Body of pancreas (tissue), 4 donors: ENCODE measurements around the gene MRPL28. TPM values are rescaled to one million over a fixed set of nuclear protein-coding genes. Genes with fewer than 3 reads are reported as not detected.
A peak's percentile ranks its signal among the peaks of the same experiment; 100 is the strongest.

ENCODE experiments used
- ATAC-seq: fragments of 150-250 bp; one replicate; pipeline ENCODE4 v1.9.1; 2016
- DNase-seq, 4 donors: peaks; one replicate each; pipeline ENCODE4 v3.0.0-alpha.2; 2019
- H3K27ac ChIP-seq, 4 donors: fragments of 200-600 bp; sonication (generic); 1 replicate in 3 of 4; 2 replicates in 1 of 4; pipeline versions ENCODE4 v1.5.1 to v1.6.1; 2016 to 2019; ENCODE audit warnings: mild to moderate bottlenecking in 1 of 4, mixed read lengths in 1 of 4, moderate library complexity in 1 of 4
- H3K27me3 ChIP-seq, 2 donors: fragments of 200-600 bp; sonication (generic); one replicate each; pipeline ENCODE4 v1.6.0; 2016; ENCODE audit warnings: mild to moderate bottlenecking in 1 of 2
- H3K36me3 ChIP-seq, 2 donors: fragments of 200-600 bp; sonication (generic); replicated peaks in 1 of 2; 2 replicates each; pipeline ENCODE4 v1.5.1; 2016; ENCODE audit warnings: low read depth in 2 of 2; ENCODE audit not compliant: insufficient read depth in 1 of 2
- H3K4me1 ChIP-seq: fragments of 200-600 bp; sonication (generic); one replicate; pipeline ENCODE4 v1.6.0; 2016
- H3K4me3 ChIP-seq, 2 donors: fragments of 200-600 bp; sonication (generic); 1 replicate in 1 of 2; 2 replicates in 1 of 2; pipeline ENCODE4 v1.5.1; 2016 to 2019
- H3K9me3 ChIP-seq, 3 donors: fragments of 200-600 bp; sonication (generic); 1 replicate in 2 of 3; 2 replicates in 1 of 3; pipeline ENCODE4 v1.5.1; 2016
- POLR2A ChIP-seq, 3 donors: fragments of 450-650 bp; IDR thresholded peaks; one replicate each; pipeline ENCODE4 v1.6.1; 2016; ENCODE audit warnings: antibody characterized with exemption in 3 of 3, mild to moderate bottlenecking in 2 of 3
- WGBS, 2 donors: methylation state at CpG; one replicate each; pipeline ENCODE4 v1.1.5; 2017; 5-methylcytosine and 5-hydroxymethylcytosine counted together
- intact Hi-C: fragments of 100-400 bp; cut with DNase I; formaldehyde crosslinking; loops from one replicate; pipeline ENCODE4 v1.15.1; 2023
- total RNA-seq, 2 donors: library from RNA; depleted of rRNA; stranded (reverse); fragments of >200 nt; gene quantifications; one replicate each; pipeline ENCODE4 v1.1.0, GENCODE V29; 2016
- TF ChIP-seq, protein P1 (sequence below), 7 experiments: fragments of 450-650 bp in 4 of 7; fragments of 200-600 bp in 3 of 7; sonication (generic) in 3 of 7; IDR thresholded peaks; one replicate each; pipeline ENCODE4 v1.5.1; 2016 to 2019; ENCODE audit warnings: antibody characterized with exemption in 7 of 7

Gene MRPL28
- total RNA-seq, 2 donors from 2014 or later = 22.1 to 31.0 TPM

DNA sequence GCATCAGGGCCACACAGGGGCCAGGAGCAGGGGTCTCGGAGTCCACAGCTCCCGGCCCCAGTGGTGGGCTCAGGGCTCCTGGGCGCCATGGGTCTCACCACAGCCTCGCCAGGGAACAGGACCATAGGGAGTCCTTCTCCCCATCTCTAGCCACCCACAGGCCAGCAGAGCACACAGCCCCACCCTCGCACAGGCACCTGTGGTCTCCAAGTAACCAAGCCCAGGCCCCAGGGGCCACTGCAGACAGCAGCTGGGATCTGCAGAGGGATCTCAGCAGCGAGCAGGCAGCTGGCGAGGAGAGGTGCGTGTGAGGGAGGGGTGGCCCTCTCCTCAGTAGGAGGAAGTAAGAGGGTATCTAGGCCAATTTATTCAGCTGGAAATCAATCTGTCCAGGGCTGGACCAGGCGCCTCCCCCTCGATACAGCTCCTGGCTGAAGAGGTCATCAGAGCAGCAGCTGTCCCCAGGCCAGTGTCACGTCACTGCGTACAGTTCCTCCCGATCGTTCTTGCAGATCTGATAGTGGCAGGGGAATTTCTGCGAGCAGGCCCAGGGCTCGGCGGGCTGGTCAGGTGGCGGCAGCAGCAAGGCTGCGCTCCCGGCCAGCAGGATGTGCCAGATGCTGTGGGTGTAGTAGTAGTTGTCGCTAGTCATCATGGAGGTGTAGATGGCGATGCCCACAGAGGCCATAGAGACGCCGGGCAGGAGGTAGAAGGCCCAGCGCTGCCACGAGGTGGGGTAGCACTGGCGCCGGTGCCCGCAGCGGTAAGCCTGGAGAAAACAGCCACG, 1.4 kb upstream of the MRPL28 start:
- H3K4me1 ChIP-seq = peaks cover 22% of the 10 kb centered on the region
- no peaks in the 10 kb centered on the region for H3K9me3 ChIP-seq
- no peak for TF ChIP-seq POLR2A (IDR thresholded peaks at IDR 0.05)
- TF ChIP-seq, protein P1, sequence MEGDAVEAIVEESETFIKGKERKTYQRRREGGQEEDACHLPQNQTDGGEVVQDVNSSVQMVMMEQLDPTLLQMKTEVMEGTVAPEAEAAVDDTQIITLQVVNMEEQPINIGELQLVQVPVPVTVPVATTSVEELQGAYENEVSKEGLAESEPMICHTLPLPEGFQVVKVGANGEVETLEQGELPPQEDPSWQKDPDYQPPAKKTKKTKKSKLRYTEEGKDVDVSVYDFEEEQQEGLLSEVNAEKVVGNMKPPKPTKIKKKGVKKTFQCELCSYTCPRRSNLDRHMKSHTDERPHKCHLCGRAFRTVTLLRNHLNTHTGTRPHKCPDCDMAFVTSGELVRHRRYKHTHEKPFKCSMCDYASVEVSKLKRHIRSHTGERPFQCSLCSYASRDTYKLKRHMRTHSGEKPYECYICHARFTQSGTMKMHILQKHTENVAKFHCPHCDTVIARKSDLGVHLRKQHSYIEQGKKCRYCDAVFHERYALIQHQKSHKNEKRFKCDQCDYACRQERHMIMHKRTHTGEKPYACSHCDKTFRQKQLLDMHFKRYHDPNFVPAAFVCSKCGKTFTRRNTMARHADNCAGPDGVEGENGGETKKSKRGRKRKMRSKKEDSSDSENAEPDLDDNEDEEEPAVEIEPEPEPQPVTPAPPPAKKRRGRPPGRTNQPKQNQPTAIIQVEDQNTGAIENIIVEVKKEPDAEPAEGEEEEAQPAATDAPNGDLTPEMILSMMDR (IDR thresholded peaks at IDR 0.05) = peak in 1 of 7 experiments; percentile 4
- H3K4me3 ChIP-seq = no peak overlapping the region
- 83 to 85% methylated on average over 27 to 31 of the region's 31 CpGs for WGBS, 2 donors
- ATAC-seq (no peak), DNase-seq (peak in 1 of 4 donors; percentile 33)
- peaks cover 24 to 29% of the 10 kb centered on the region in 2 donors for H3K36me3 ChIP-seq
- no peaks in the 10 kb centered on the region for H3K27me3 ChIP-seq
- peak overlapping the region in 1 of 4 donors; percentile 66 for H3K27ac ChIP-seq
- intact Hi-C loops = no loop called here

DNA sequence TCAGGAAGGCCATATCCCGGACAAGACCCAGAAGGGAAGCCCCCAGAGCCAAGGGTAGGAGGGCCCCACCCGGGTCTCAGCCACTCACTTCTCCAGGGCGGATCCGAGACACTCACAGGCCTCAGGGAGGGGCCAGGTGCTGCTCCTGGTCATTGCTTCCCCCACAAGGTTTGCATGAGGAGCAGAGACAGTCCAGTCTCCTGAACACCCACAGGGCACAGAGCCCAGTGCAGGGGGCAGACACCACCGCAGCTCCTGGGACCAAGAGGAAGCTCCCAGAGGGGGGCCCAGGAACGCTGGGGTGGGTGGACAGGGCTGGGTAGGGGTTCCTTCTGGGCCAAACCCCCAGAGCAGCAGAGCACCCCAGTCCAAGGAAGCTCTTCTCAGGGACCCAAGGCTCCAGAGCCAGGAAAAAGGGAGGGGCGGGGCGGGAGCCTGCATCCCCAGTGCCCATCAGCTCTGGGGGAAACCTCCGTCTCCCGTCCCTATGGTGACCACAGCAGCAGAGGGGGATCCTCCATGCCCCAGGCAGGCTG, 709 bp upstream of the MRPL28 start:
- H3K27ac ChIP-seq = peak overlapping the region in 3 of 4 donors; percentile 35 to 75 (median 66)
- H3K36me3 ChIP-seq = peaks cover 19 to 23% of the 10 kb centered on the region in 2 donors
- no peaks in the 10 kb centered on the region for H3K9me3 ChIP-seq
- WGBS, 2 donors = 37 to 55% methylated on average over 4 to 7 of the region's 10 CpGs
- H3K27me3 ChIP-seq = no peaks in the 10 kb centered on the region
- no peak overlapping the region for H3K4me3 ChIP-seq
- TF ChIP-seq, protein P1 (IDR thresholded peaks at IDR 0.05) = no peak
- TF ChIP-seq POLR2A (IDR thresholded peaks at IDR 0.05) = no peak
- H3K4me1 ChIP-seq = peaks cover 22% of the 10 kb centered on the region
- intact Hi-C loops = no loop called here
- no peak for DNase-seq
- ATAC-seq = no peak

DNA sequence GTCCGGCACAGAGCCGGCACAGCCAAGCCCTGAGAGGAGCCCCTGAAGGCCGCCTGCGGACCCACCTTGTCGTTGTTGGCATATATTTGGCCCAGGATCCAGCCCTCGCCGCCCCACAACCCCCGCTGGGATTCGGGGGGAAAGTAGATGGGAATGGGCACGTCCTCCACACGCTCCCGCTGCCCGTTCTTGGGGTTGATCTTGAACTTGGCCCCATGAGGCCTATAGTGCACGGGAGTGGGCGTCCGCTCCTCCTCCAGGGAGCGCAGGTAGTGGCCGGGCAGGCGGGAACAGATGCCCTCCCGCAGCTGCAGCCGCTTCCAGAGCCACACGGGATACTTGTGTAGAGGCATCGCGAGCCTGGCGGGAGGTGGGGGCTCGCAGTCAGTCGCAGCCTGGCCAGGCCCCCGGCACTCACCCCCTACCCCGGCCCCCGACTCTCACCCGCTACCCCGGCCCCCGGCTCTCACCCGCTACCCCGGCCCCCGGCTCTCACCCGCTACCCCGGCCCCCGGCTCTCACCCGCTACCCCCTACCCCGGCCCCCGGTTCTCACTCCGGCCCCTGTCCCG, 387 bp downstream of the MRPL28 start:
- peak in 1 of 4 donors; percentile 36 for DNase-seq
- Histone ChIP-seq H3K27ac (peak overlapping the region in 1 of 4 donors; percentile 75), H3K27me3 (no peaks in the 10 kb centered on the region), H3K36me3 (peaks cover 14 to 20% of the 10 kb centered on the region in 2 donors), H3K4me3 (peak overlapping the region in 1 of 2 donors; percentile 37), H3K4me1 (peaks cover 22% of the 10 kb centered on the region), H3K9me3 (no peaks in the 10 kb centered on the region)
- no peak for TF ChIP-seq POLR2A (IDR thresholded peaks at IDR 0.05)
- ATAC-seq = peak; percentile 47
- 18 to 25% methylated on average over 9 to 37 of the region's 44 CpGs for WGBS, 2 donors
- intact Hi-C loops = no loop called here

DNA sequence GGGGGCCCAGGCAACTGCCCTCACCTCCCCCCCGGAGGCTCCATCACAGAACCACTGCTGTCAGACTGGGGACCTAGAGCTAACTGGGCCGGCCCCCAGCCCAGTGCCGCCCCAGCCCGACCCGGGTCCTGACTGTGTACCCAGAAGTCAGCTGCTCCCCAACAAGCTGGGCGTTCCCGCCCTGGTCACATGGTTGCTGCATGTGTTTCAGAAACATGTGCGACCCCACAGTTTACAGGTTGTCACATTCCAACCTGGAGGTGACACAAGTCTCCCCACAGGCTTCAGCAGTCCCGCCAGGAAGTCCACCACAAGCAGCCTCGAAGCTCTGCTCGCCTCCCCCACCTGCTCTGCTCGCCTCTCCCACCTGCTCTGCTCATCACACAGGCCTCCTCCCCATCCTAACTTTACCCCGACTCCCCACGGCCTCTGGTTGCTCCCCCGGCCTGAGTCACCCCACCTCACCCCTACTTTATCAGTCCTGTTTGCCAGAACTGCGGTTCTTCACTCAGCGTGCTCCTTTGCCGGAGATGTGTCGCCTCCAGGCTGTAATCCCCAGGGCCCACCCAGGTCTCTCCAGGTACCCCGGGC, 968 bp downstream of the MRPL28 start:
- ATAC-seq (no peak), DNase-seq (no peak)
- Histone ChIP-seq H3K36me3 (peaks cover 10 to 15% of the 10 kb centered on the region in 2 donors), H3K27ac (no peak overlapping the region), H3K4me1 (peaks cover 26% of the 10 kb centered on the region), H3K4me3 (no peak overlapping the region), H3K27me3 (no peaks in the 10 kb centered on the region), H3K9me3 (no peaks in the 10 kb centered on the region)
- WGBS, 2 donors = 73 to 79% methylated on average over 15 to 20 of the region's 20 CpGs
- TF ChIP-seq POLR2A (IDR thresholded peaks at IDR 0.05) = no peak
- TF ChIP-seq, protein P1 (IDR thresholded peaks at IDR 0.05) = no peak
- intact Hi-C loops = no loop called here
